DND-41 (cell line): ENCODE measurements around the gene SLC2A13.

Experiments used
- CTCF ChIP-seq: IDR thresholded peaks from 2 replicates; pipeline ENCODE4 v1.5.1; 2012; ENCODE audit warnings: borderline replicate concordance, low read length, moderate library complexity, mild to moderate bottlenecking; ENCODE audit not compliant: poor library complexity, severe bottlenecking; ENCODE audit errors: extremely low read depth
- EZH2 ChIP-seq: IDR thresholded peaks from 3 replicates; pipeline ENCODE4 v1.6.1; 2012; ENCODE audit warnings: borderline replicate concordance, low read depth, mild to moderate bottlenecking, moderate library complexity, low read length, inconsistent platforms; ENCODE audit not compliant: severe bottlenecking

DNA sequence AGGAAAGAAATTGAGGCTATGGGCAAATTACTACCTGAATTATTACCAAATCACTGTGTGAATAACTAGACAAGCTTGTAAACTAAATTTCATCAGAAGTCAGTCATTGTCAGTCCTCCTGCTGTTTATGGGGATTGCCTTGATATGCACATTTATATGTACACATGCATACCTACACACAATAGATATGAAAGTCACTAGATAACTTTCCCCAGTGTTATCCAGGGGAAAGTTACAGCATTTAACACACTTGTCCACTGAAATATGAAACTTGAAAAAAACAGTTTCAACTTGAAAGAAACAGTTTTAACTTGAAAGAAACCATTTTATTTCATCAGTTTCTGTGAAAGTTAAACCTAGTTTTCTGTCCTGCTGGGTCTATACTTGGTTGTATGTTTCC lies 199.6 kb downstream of the SLC2A13 start:
- TF ChIP-seq CTCF (no peak), EZH2 (no peak)
